HG02759 (cell line): Measurements from ENCODE around the gene TBR1.

Experiments
- ATAC-seq: cut with Tn5 transposase; IDR thresholded peaks from one replicate; pipeline ENCODE4 v1.9.1; 2021; ENCODE audit warnings: mild to moderate bottlenecking, moderate library complexity; ENCODE audit not compliant: unreplicated experiment

Gene TBR1

GRCh38 chr2:161426922-161427663 is 11.0 kb downstream of the TBR1 start:
- no peak for ATAC-seq

- no peak for ATAC-seq
Observed at GRCh38 chr2:161427664-161428587, 11.8 kb downstream of the TBR1 start.

GRCh38 chr2:161430386-161430785 is 14.3 kb downstream of the TBR1 start:
- ATAC-seq: no peak

GRCh38 chr2:161432107-161432506 is 16.0 kb downstream of the TBR1 start:
- no peak for ATAC-seq

- no peak for ATAC-seq
Observed at GRCh38 chr2:161434118-161434517, 18.0 kb downstream of the TBR1 start.

GRCh38 chr2:161436411-161436810 is 20.3 kb downstream of the TBR1 start:
- ATAC-seq: no peak

- no peak for ATAC-seq
Observed at GRCh38 chr2:161438598-161438997, 22.5 kb downstream of the TBR1 start.

GRCh38 chr2:161445097-161445496 is 29.0 kb downstream of the TBR1 start:
- no peak for ATAC-seq

- ATAC-seq: no peak
Observed at GRCh38 chr2:161448431-161448830, 32.3 kb downstream of the TBR1 start.

GRCh38 chr2:161471631-161472030 is 55.5 kb downstream of the TBR1 start:
- no peak for ATAC-seq

- ATAC-seq: no peak
Observed at GRCh38 chr2:161474920-161475319, 58.8 kb downstream of the TBR1 start.
